Endothelial cell of umbilical vein (primary cell): ENCODE data around the gene ARHGDIA. TPM values are rescaled to one million over a fixed set of nuclear protein-coding genes. Genes with fewer than 3 reads are reported as not detected.

Source experiments
- BruUV-seq: library from RNA; stranded (reverse); fragments of 400-500 nt; replicated peaks from 2 replicates; lab custom pipeline; 2021; lab: Mats Ljungman, UMichigan
- CTCF ChIA-PET: fragments of 300-600, 350-600 bp; sonication (Branson Sonifier 250); formaldehyde crosslinking; loops from one replicate; lab custom pipeline; 2021; ENCODE audit warnings: antibody characterized with exemption, inconsistent platforms; lab: Charles Lee
- POLR2A ChIA-PET: fragments of 300-600, 350-600 bp; sonication (Branson Sonifier 250); formaldehyde crosslinking; loops from one replicate; lab custom pipeline; 2021; ENCODE audit warnings: antibody characterized with exemption, inconsistent platforms; lab: Charles Lee
- DNase-seq: peaks from one replicate; pipeline ENCODE4 v3.0.0-alpha.2; 2011; ENCODE audit warnings: low read depth, low spot score
- FAIRE-seq: peaks from 2 replicates; lab custom pipeline; 2011; peaks lifted over from hg19 to GRCh38; lab: Jason Lieb, UNC
- H2AFZ ChIP-seq: 2 replicates; pipeline ENCODE4 v1.6.0; 2012; ENCODE audit warnings: low read depth, low read length, control low read depth, inconsistent platforms
- H3K27ac ChIP-seq: 2 replicates; pipeline ENCODE4 v1.5.1; 2011; ENCODE audit warnings: low read depth, mild to moderate bottlenecking, control low read depth, low read length, moderate library complexity; ENCODE audit not compliant: insufficient read depth
- H3K27me3 ChIP-seq, 2 experiments: 2 replicates each; pipeline versions ENCODE4 v1.6.0 to v1.6.1; 2011; ENCODE audit warnings: low read length in 2 of 2, mixed read lengths in 1 of 2; ENCODE audit not compliant: control insufficient read depth in 2 of 2, insufficient read depth in 2 of 2
- H3K36me3 ChIP-seq, 2 experiments: 2 replicates in 1 of 2; 3 replicates in 1 of 2; pipeline ENCODE4 v1.5.1; 2011; ENCODE audit warnings: low read length in 2 of 2, mild to moderate bottlenecking in 1 of 2, moderate library complexity in 1 of 2; ENCODE audit not compliant: control insufficient read depth in 2 of 2, insufficient read depth in 2 of 2; ENCODE audit errors: extremely low read depth in 1 of 2
- H3K4me1 ChIP-seq: 3 replicates; pipeline ENCODE4 v1.5.1; 2011; ENCODE audit warnings: mild to moderate bottlenecking, low read length; ENCODE audit not compliant: control insufficient read depth, insufficient read depth; ENCODE audit errors: extremely low read depth
- H3K4me2 ChIP-seq: 2 replicates; pipeline ENCODE4 v1.6.1; 2011; ENCODE audit warnings: low read length, control low read depth, mixed read lengths; ENCODE audit not compliant: insufficient read depth
- H3K4me3 ChIP-seq, 3 experiments: fragments of 200-600 bp in 1 of 3; sonication (generic), shearing (Covaris generic) in 1 of 3; replicated peaks in 1 of 3; 2 replicates each; pipeline ENCODE4 v1.5.1; 2011 to 2016; ENCODE audit warnings: control low read depth in 3 of 3, low read length in 3 of 3, mild to moderate bottlenecking in 2 of 3, inconsistent platforms in 1 of 3, low read depth in 1 of 3, moderate library complexity in 1 of 3; ENCODE audit not compliant: insufficient read depth in 1 of 3
- H3K79me2 ChIP-seq: 2 replicates; pipeline ENCODE4 v1.6.0; 2012; ENCODE audit warnings: low read length, inconsistent platforms; ENCODE audit not compliant: control insufficient read depth, insufficient read depth
- H3K9ac ChIP-seq: replicated peaks from 2 replicates; pipeline ENCODE3; 2011; ENCODE audit warnings: low read length, control low read depth; ENCODE audit not compliant: insufficient read depth; ENCODE audit errors: extremely low read depth
- H3K9me1 ChIP-seq: replicated peaks from 3 replicates; pipeline ENCODE4 v1.6.0; 2011; ENCODE audit warnings: mild to moderate bottlenecking, low read length; ENCODE audit not compliant: control insufficient read depth, insufficient read depth; ENCODE audit errors: extremely low read depth
- H3K9me3 ChIP-seq: replicated peaks from 2 replicates; pipeline ENCODE4 v1.5.1; 2012; ENCODE audit warnings: low read length, inconsistent platforms; ENCODE audit not compliant: control insufficient read depth, insufficient read depth
- H4K20me1 ChIP-seq: replicated peaks from 2 replicates; pipeline ENCODE3; 2011; ENCODE audit warnings: mild to moderate bottlenecking, low read length; ENCODE audit not compliant: control insufficient read depth, insufficient read depth; ENCODE audit errors: extremely low read depth
- EZH2 ChIP-seq: IDR thresholded peaks from 2 replicates; pipeline ENCODE4 v1.6.1; 2012; ENCODE audit warnings: borderline replicate concordance, low read depth, mild to moderate bottlenecking, moderate library complexity, low read length, inconsistent platforms; ENCODE audit not compliant: severe bottlenecking
- FOS ChIP-seq: IDR thresholded peaks from 2 replicates; pipeline ENCODE4 v1.6.1; 2011; ENCODE audit warnings: mild to moderate bottlenecking, low read length, moderate library complexity, borderline replicate concordance; ENCODE audit not compliant: insufficient read depth
- GATA2 ChIP-seq: IDR thresholded peaks from 2 replicates; pipeline ENCODE4 v1.7.0; 2011; ENCODE audit warnings: low read depth, mild to moderate bottlenecking, moderate library complexity, mixed read lengths, low read length; ENCODE audit not compliant: insufficient read length, insufficient read depth
- JUN ChIP-seq: IDR thresholded peaks from 2 replicates; pipeline ENCODE4 v1.6.1; 2011; ENCODE audit warnings: borderline replicate concordance, low read depth; ENCODE audit not compliant: insufficient read length, insufficient read depth
- MYC ChIP-seq: IDR thresholded peaks from one replicate; pipeline ENCODE4 v1.6.1; 2011; ENCODE audit warnings: mild to moderate bottlenecking, low read depth, low read length
- POLR2A ChIP-seq: IDR thresholded peaks from 2 replicates; pipeline ENCODE4 v1.6.1; 2012; ENCODE audit warnings: low read depth, mild to moderate bottlenecking, control low read depth, low read length
- POLR2AphosphoS5 ChIP-seq: IDR thresholded peaks from 2 replicates; pipeline ENCODE4 v1.6.1; 2012; ENCODE audit warnings: low read depth, mild to moderate bottlenecking, control low read depth, low read length, moderate library complexity; ENCODE audit not compliant: insufficient read depth
- dilution Hi-C: fragments of 300-500 bp; cut with MboI; formaldehyde crosslinking; loops from one replicate; pipeline ENCODE4 v1.15.0; 2019; ENCODE audit warnings: low sequenced_read_pairs; ENCODE audit not compliant: extremely low pct_ligation_motif_present
- intact Hi-C: fragments of 100-400 bp; cut with micrococcal nuclease; formaldehyde crosslinking; loops from one replicate; pipeline ENCODE4 v1.10.0; 2022
- polyA plus RNA-seq, 4 experiments: library from polyadenylated mRNA; depleted of rRNA in 3 of 4; stranded (reverse) in 3 of 4; unstranded in 1 of 4; fragments of >200 nt; gene quantifications; 2 replicates each; pipeline versions ENCODE4 v1.2.1 to v1.2.3, GENCODE V29; 2011 to 2012; ENCODE audit warnings: missing spikeins in 1 of 4
- total RNA-seq: library from RNA; stranded (reverse); gene quantifications from 2 replicates; pipeline ENCODE4 v1.2.3, GENCODE V29; 2021
- TF ChIP-seq, protein P1 (sequence below), 2 donors: IDR thresholded peaks; 1 replicate in 1 of 2; 2 replicates in 1 of 2; pipeline ENCODE4 v1.5.1; 2011; ENCODE audit warnings: low read length in 2 of 2, mild to moderate bottlenecking in 2 of 2, moderate library complexity in 2 of 2, control low read depth in 1 of 2, inconsistent platforms in 1 of 2, low read depth in 1 of 2; ENCODE audit not compliant: insufficient read depth in 1 of 2; ENCODE audit errors: extremely low read depth in 1 of 2
- TF ChIP-seq, protein P2 (sequence below): IDR thresholded peaks from 2 replicates; pipeline ENCODE4 v1.6.1; 2011; ENCODE audit not compliant: insufficient read depth, insufficient read length

ARHGDIA gene
- total and polyA plus RNA-seq, 2 donors (not counting 3 experiments of a cell fraction or from before 2014, with no cell fraction given) = 358 to 645 TPM

DNA sequence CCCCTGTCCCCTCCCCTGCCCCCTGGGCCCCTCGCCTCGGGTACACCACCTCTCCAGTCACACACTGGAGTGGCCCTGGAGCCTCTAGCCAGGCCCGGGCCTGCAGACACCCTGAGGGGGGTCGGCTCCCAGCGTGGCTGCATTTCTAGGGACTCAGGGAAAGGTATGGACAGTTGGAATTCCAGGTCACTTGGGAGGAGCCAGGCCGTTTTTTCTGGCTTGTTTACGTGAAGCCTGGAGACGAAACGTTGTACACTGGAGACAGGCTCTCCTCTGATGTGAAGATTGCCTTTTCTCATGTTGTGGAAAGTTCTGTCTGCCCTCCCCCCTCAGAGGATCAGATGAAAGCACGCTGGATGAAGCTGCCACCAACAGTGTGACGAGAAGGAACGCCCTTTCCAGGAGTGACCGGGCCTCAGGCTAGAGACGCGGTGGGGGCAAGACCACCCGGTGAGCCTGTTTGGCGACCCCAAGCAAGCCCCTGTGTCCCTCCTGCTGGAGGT, 32.3 kb downstream of the ARHGDIA start:
- Histone ChIP-seq H3K27me3 (no peaks in the 10 kb centered on the region), H3K4me2 (no peak overlapping the region), H3K9me3 (no peaks in the 10 kb centered on the region), H4K20me1 (no peaks in the 10 kb centered on the region), H3K36me3 (peaks cover 5 to 15% of the 10 kb centered on the region in 2 experiments), H3K4me1 (peaks cover under 1% of the 10 kb centered on the region), H3K4me3 (no peak overlapping the region), H3K9me1 (no peaks in the 10 kb centered on the region), H2AFZ (no peak overlapping the region), H3K79me2 (no peaks in the 10 kb centered on the region), H3K27ac (no peak overlapping the region), H3K9ac (no peak overlapping the region)
- no peak for DNase-seq
- ChIA-PET POLR2A (no interaction called here), CTCF (interaction anchor here (0.8 kb wide), 1 partner anchor 32 kb away, joined by 3 read pairs; no protein-coding TSS in a partner anchor)
- dilution Hi-C loops = no loop called here
- TF ChIP-seq GATA2 (no peak), JUN (no peak), EZH2 (no peak), POLR2AphosphoS5 (no peak), POLR2A (no peak), FOS (no peak), MYC (no peak)
- TF ChIP-seq, protein P1, sequence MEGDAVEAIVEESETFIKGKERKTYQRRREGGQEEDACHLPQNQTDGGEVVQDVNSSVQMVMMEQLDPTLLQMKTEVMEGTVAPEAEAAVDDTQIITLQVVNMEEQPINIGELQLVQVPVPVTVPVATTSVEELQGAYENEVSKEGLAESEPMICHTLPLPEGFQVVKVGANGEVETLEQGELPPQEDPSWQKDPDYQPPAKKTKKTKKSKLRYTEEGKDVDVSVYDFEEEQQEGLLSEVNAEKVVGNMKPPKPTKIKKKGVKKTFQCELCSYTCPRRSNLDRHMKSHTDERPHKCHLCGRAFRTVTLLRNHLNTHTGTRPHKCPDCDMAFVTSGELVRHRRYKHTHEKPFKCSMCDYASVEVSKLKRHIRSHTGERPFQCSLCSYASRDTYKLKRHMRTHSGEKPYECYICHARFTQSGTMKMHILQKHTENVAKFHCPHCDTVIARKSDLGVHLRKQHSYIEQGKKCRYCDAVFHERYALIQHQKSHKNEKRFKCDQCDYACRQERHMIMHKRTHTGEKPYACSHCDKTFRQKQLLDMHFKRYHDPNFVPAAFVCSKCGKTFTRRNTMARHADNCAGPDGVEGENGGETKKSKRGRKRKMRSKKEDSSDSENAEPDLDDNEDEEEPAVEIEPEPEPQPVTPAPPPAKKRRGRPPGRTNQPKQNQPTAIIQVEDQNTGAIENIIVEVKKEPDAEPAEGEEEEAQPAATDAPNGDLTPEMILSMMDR (IDR thresholded peaks at IDR 0.05; ENCODE audit: extremely low read depth in 1 of 2, insufficient read depth in 1 of 2, low read depth in 1 of 2, low read length in 2 of 2) = no peak
- TF ChIP-seq, protein P2, sequence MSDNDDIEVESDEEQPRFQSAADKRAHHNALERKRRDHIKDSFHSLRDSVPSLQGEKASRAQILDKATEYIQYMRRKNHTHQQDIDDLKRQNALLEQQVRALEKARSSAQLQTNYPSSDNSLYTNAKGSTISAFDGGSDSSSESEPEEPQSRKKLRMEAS = no peak
- intact Hi-C loops = no loop called here
- no peak for FAIRE-seq
- no TSS peak for BruUV-seq
